H9 (cell line): ENCODE measurements around the gene PRR23C. TPM values are rescaled to one million over a fixed set of nuclear protein-coding genes. Genes with fewer than 3 reads are reported as not detected.

Experiments
- DNase-seq: peaks from one replicate; pipeline ENCODE4 v3.0.0-alpha.2; 2017
- H2AFZ ChIP-seq: one replicate; pipeline ENCODE4 v1.6.1; 2013; ENCODE audit warnings: mild to moderate bottlenecking, low read length, control low read depth, moderate library complexity
- H2AK5ac ChIP-seq: 2 replicates; pipeline ENCODE4 v1.6.1; 2013; ENCODE audit warnings: low read length, control low read depth, mixed read lengths; ENCODE audit not compliant: insufficient read length
- H2BK120ac ChIP-seq: one replicate; pipeline ENCODE4 v1.6.1; 2013; ENCODE audit warnings: low read depth, mild to moderate bottlenecking, low read length, control low read depth, inconsistent platforms; ENCODE audit not compliant: poor library complexity, severe bottlenecking
- H2BK12ac ChIP-seq: 2 replicates; pipeline ENCODE4 v1.6.1; 2013; ENCODE audit warnings: low read length, control low read depth, mixed read lengths, low read depth; ENCODE audit not compliant: insufficient read length
- H2BK15ac ChIP-seq: 2 replicates; pipeline ENCODE4 v1.6.1; 2013; ENCODE audit warnings: low read depth, low read length, control low read depth
- H2BK20ac ChIP-seq: one replicate; pipeline ENCODE4 v1.6.1; 2013; ENCODE audit warnings: low read depth, mild to moderate bottlenecking, low read length, control low read depth, inconsistent platforms; ENCODE audit not compliant: poor library complexity, severe bottlenecking
- H2BK5ac ChIP-seq: 2 replicates; pipeline ENCODE4 v1.6.1; 2013; ENCODE audit warnings: low read length, control low read depth, mixed read lengths; ENCODE audit not compliant: insufficient read length
- H3K14ac ChIP-seq: 2 replicates; pipeline ENCODE4 v1.6.1; 2013; ENCODE audit warnings: low read length, control low read depth; ENCODE audit not compliant: insufficient read depth
- H3K18ac ChIP-seq: 2 replicates; pipeline ENCODE4 v1.6.1; 2013; ENCODE audit warnings: low read depth, mild to moderate bottlenecking, mixed read lengths, low read length, control low read depth; ENCODE audit not compliant: insufficient read length
- H3K23ac ChIP-seq: 2 replicates; pipeline ENCODE4 v1.6.1; 2013; ENCODE audit warnings: low read length, control low read depth, mixed read lengths, low read depth; ENCODE audit not compliant: insufficient read length
- H3K23me2 ChIP-seq: 2 replicates; pipeline ENCODE4 v1.6.1; 2013; ENCODE audit warnings: low read depth, mild to moderate bottlenecking, mixed read lengths, low read length, control low read depth; ENCODE audit not compliant: insufficient read length, poor library complexity, severe bottlenecking
- H3K27ac ChIP-seq: 2 replicates; pipeline ENCODE4 v1.5.1; 2013; ENCODE audit warnings: low read length, control low read depth, mixed read lengths, low read depth; ENCODE audit not compliant: insufficient read length
- H3K27me3 ChIP-seq: 2 replicates; pipeline ENCODE4 v1.6.1; 2013; ENCODE audit warnings: low read length, control low read depth, inconsistent platforms; ENCODE audit not compliant: insufficient read depth
- H3K4ac ChIP-seq: 2 replicates; pipeline ENCODE4 v1.6.1; 2013; ENCODE audit warnings: low read depth, mild to moderate bottlenecking, control low read depth, inconsistent platforms, low read length, moderate library complexity
- H3K4me1 ChIP-seq: 2 replicates; pipeline ENCODE4 v1.6.1; 2013; ENCODE audit warnings: low read length, control low read depth, inconsistent platforms; ENCODE audit not compliant: insufficient read depth
- H3K4me2 ChIP-seq: 2 replicates; pipeline ENCODE4 v1.6.1; 2013; ENCODE audit warnings: low read length, control low read depth, mixed read lengths; ENCODE audit not compliant: insufficient read length, insufficient read depth
- H3K56ac ChIP-seq: 2 replicates; pipeline ENCODE4 v1.6.1; 2013; ENCODE audit warnings: low read depth, mild to moderate bottlenecking, mixed read lengths, low read length, control low read depth; ENCODE audit not compliant: insufficient read length
- H3K79me1 ChIP-seq: 2 replicates; pipeline ENCODE4 v1.6.1; 2013; ENCODE audit warnings: low read depth, mild to moderate bottlenecking, moderate library complexity, low read length, control low read depth, inconsistent platforms; ENCODE audit not compliant: insufficient read depth, poor library complexity, severe bottlenecking
- H3K79me2 ChIP-seq: 2 replicates; pipeline ENCODE4 v1.6.1; 2013; ENCODE audit warnings: low read length, control low read depth, inconsistent platforms; ENCODE audit not compliant: insufficient read depth
- H3K9ac ChIP-seq: 2 replicates; pipeline ENCODE4 v1.6.1; 2013; ENCODE audit warnings: low read length, control low read depth, mixed read lengths; ENCODE audit not compliant: insufficient read length; ENCODE audit errors: extremely low read depth
- H3K9me3 ChIP-seq: one replicate; pipeline ENCODE4 v1.6.1; 2013; ENCODE audit warnings: low read depth, low read length, inconsistent platforms; ENCODE audit not compliant: control insufficient read depth
- H3T11ph ChIP-seq: one replicate; pipeline ENCODE4 v1.6.1; 2013; ENCODE audit warnings: mild to moderate bottlenecking, low read length, control low read depth, inconsistent platforms
- H4K20me1 ChIP-seq: one replicate; pipeline ENCODE4 v1.6.1; 2013; ENCODE audit not compliant: control insufficient read depth, insufficient read length, insufficient read depth
- H4K5ac ChIP-seq: 2 replicates; pipeline ENCODE4 v1.6.1; 2013; ENCODE audit warnings: low read depth, mild to moderate bottlenecking, mixed read lengths, low read length, control low read depth; ENCODE audit not compliant: insufficient read length
- H4K8ac ChIP-seq: replicated peaks from 2 replicates; pipeline ENCODE4 v1.6.1; 2013; ENCODE audit warnings: low read length, control low read depth, mixed read lengths, low read depth; ENCODE audit not compliant: insufficient read length
- H4K91ac ChIP-seq: 2 replicates; pipeline ENCODE4 v1.6.1; 2013; ENCODE audit warnings: low read depth, mild to moderate bottlenecking, moderate library complexity, mixed read lengths, low read length, control low read depth; ENCODE audit not compliant: insufficient read length
- H3K27ac Mint-ChIP-seq, 3 experiments: 2 replicates in 2 of 3; 3 replicates in 1 of 3; pipeline ENCODE4 v1.8.0; 2020 to 2021; ENCODE audit warnings: mixed read lengths in 3 of 3, mild to moderate bottlenecking in 1 of 3, moderate library complexity in 1 of 3
- H3K27me3 Mint-ChIP-seq: 2 replicates; pipeline ENCODE4 v1.8.0; 2021; ENCODE audit warnings: low read depth, mild to moderate bottlenecking, moderate library complexity, mixed read lengths
- H3K36me3 Mint-ChIP-seq, 3 experiments: 2 replicates in 2 of 3; 3 replicates in 1 of 3; pipeline ENCODE4 v1.8.0; 2020 to 2021; ENCODE audit warnings: low read depth in 3 of 3, mixed read lengths in 3 of 3; ENCODE audit not compliant: insufficient read depth in 1 of 3
- H3K4me1 Mint-ChIP-seq, 2 experiments: 2 replicates each; pipeline ENCODE4 v1.8.0; 2020; ENCODE audit warnings: mixed read lengths in 2 of 2
- H3K4me3 Mint-ChIP-seq, 2 experiments: 2 replicates in 1 of 2; 3 replicates in 1 of 2; pipeline ENCODE4 v1.8.0; 2020 to 2021; ENCODE audit warnings: mild to moderate bottlenecking in 2 of 2, mixed read lengths in 2 of 2, moderate library complexity in 1 of 2
- H3K9me3 Mint-ChIP-seq, 2 experiments: 2 replicates in 1 of 2; 3 replicates in 1 of 2; pipeline ENCODE4 v1.8.0; 2020; ENCODE audit warnings: mild to moderate bottlenecking in 2 of 2, mixed read lengths in 2 of 2, moderate library complexity in 1 of 2
- WGBS: extraction: QIAGEN DNeasy Blood & Tissue Kit; methylation state at CpG from one replicate; pipeline ENCODE4 v1.1.7; 2013; ENCODE audit warnings: missing lambda C conversion rate, low lambda C conversion rate, mixed read lengths; ENCODE audit not compliant: insufficient read length; ENCODE audit errors: extremely low coverage; 5-methylcytosine and 5-hydroxymethylcytosine counted together
- total RNA-seq: library from RNA; stranded (reverse); gene quantifications from 2 replicates; pipeline ENCODE4 v1.2.1, GENCODE V29; 2021
- TF ChIP-seq, protein P1 (sequence below): fragments of 200-600 bp; sonication (generic); conservative IDR thresholded peaks from 3 replicates; pipeline ENCODE4 v1.8.0; 2021; ENCODE audit warnings: antibody characterized with exemption, mild to moderate bottlenecking

Gene PRR23C
- total RNA-seq, 1 experiment from 2014 or later = not detected

DNA sequence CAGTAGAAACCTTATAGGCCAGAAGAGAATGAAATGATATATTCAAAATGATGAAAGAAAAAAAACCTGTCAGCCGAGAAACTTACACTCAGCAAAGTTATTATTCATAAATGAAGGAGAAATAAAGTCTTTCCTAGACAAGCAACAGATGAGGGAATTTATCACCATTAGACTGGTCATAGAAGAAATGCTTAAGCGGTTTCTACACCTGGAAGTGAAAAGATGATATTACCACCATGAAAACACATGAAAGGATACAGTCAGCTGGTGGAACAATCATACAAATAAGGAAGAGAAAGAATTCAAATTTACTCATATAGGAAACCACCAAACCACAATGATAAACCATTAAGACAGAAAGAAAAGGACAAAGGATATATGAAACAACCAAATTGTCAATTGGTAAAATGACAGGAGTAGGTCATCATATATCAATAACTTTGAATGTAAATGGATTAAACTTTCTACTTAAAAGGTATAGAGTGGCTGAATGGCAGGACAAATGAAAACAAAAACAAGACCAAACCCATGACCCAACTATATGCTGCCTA is 29.9 kb upstream of the PRR23C start:
- no peak for DNase-seq
- H3K4me1 Mint-ChIP-seq = no peaks in the 10 kb centered on the region
- Histone ChIP-seq H3K23ac (no peak overlapping the region), H4K5ac (no peak overlapping the region), H2AFZ (no peak overlapping the region), H3K14ac (no peak overlapping the region), H3K4ac (no peak overlapping the region), H4K8ac (no peak overlapping the region), H3K18ac (no peak overlapping the region), H3K56ac (no peak overlapping the region), H3K4me1 (no peaks in the 10 kb centered on the region), H2BK5ac (no peak overlapping the region), H3K4me2 (no peak overlapping the region), H3K27me3 (no peaks in the 10 kb centered on the region), H3K9ac (no peak overlapping the region), H4K20me1 (no peaks in the 10 kb centered on the region), H2AK5ac (no peak overlapping the region), H3K9me3 (no peaks in the 10 kb centered on the region), H3K23me2 (no peaks in the 10 kb centered on the region), H3K79me2 (no peaks in the 10 kb centered on the region), H3K27ac (no peak overlapping the region), H2BK15ac (no peak overlapping the region), H4K91ac (no peak overlapping the region), H2BK12ac (no peak overlapping the region), H3K79me1 (no peaks in the 10 kb centered on the region), H2BK120ac (no peak overlapping the region), H3T11ph (no peak overlapping the region), H2BK20ac (no peak overlapping the region)
- no CpG with 5 or more reads among the region's 2 CpGs for WGBS
- no peak overlapping the region for H3K4me3 Mint-ChIP-seq
- peaks cover 6% of the 10 kb centered on the region for H3K27me3 Mint-ChIP-seq
- H3K27ac Mint-ChIP-seq = no peak overlapping the region
- peaks cover 14 to 28% of the 10 kb centered on the region in 2 experiments for H3K9me3 Mint-ChIP-seq
- H3K36me3 Mint-ChIP-seq = no peaks in the 10 kb centered on the region; a peak in 3 of 7 replicates
- TF ChIP-seq, protein P1, sequence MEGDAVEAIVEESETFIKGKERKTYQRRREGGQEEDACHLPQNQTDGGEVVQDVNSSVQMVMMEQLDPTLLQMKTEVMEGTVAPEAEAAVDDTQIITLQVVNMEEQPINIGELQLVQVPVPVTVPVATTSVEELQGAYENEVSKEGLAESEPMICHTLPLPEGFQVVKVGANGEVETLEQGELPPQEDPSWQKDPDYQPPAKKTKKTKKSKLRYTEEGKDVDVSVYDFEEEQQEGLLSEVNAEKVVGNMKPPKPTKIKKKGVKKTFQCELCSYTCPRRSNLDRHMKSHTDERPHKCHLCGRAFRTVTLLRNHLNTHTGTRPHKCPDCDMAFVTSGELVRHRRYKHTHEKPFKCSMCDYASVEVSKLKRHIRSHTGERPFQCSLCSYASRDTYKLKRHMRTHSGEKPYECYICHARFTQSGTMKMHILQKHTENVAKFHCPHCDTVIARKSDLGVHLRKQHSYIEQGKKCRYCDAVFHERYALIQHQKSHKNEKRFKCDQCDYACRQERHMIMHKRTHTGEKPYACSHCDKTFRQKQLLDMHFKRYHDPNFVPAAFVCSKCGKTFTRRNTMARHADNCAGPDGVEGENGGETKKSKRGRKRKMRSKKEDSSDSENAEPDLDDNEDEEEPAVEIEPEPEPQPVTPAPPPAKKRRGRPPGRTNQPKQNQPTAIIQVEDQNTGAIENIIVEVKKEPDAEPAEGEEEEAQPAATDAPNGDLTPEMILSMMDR = no peak
